ENCODE results near the gene NTNG2.

GRCh38 chr9:132151118-132151517, 10.7 kb upstream of the NTNG2 start:
- no peak for TF ChIP-seq CTCF (IDR thresholded peaks at IDR 0.05)
- no peak for TF ChIP-seq EZH2 (IDR thresholded peaks at IDR 0.05)
- TF ChIP-seq EZH2phosphoT487 (IDR thresholded peaks at IDR 0.05): no peak
